ENCODE measurements around the gene HSPE1.

HSPE1 gene

GRCh38 chr2:197504000-197504399 lies 3.8 kb downstream of the HSPE1 start:
- H3K9me3 ChIP-seq (ENCODE audit: low read depth, low read length): no peaks in the 10 kb centered on the region
- 0 out of 2 replicates have a peak overlapping the region, but pooled peaks have one; percentile 33 for H3K27ac ChIP-seq
- DNase-seq (ENCODE audit: low read depth, low spot score): no peak
- H3K36me3 ChIP-seq (ENCODE audit: insufficient read depth, low read length): peaks cover 62% of the 10 kb centered on the region
- H3K9ac ChIP-seq (ENCODE audit: insufficient read length): no peak overlapping the region
- H3K4me3 ChIP-seq: no peak overlapping the region
- no peak for TF ChIP-seq EZH2 (IDR thresholded peaks at IDR 0.05)
- TF ChIP-seq POLR2AphosphoS5 (IDR thresholded peaks at IDR 0.05; ENCODE audit: borderline replicate concordance, low read depth, low read length): no peak
- no peak for TF ChIP-seq FOXP2 (optimal IDR thresholded peaks at IDR 0.05; ENCODE audit: control extremely low read depth, extremely low read length, insufficient read depth)

GRCh38 chr2:197504512-197504911 lies 4.3 kb downstream of the HSPE1 start:
- TF ChIP-seq EZH2 (IDR thresholded peaks at IDR 0.05): no peak
- peak; percentile 48 for TF ChIP-seq POLR2AphosphoS5 (IDR thresholded peaks at IDR 0.05; ENCODE audit: borderline replicate concordance, low read depth, low read length)
- TF ChIP-seq FOXP2 (optimal IDR thresholded peaks at IDR 0.05; ENCODE audit: control extremely low read depth, extremely low read length, insufficient read depth): no peak
- Histone ChIP-seq H3K36me3 (ENCODE audit: insufficient read depth, low read length) (peaks cover 62% of the 10 kb centered on the region), H3K27ac (peak overlapping the region; percentile 33; the same call in 1 of the 2 replicates), H3K9me3 (ENCODE audit: low read depth, low read length) (no peaks in the 10 kb centered on the region), H3K9ac (ENCODE audit: insufficient read length) (no peak overlapping the region), H3K4me3 (no peak overlapping the region)
- no peak for DNase-seq (ENCODE audit: low read depth, low spot score)

DNA sequence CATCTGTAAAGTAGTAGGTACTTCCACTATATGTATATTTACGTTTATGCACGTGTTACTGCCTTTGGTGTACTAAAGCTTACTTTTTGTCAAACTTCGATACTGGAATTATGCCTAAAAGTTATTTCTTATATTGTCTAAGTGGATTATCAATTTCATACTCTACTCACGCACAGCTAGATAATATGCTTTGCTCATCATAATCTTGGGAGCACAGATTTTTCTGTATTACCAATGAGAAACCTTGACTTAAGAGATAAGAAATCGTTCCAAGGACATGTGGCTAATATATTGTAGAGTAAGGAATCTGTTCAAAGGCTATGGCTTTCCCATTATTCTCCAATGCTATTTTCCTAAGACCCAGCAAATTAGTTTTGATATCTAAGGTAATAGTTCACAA lies 6.5 kb downstream of the HSPE1 start:
- Histone ChIP-seq H3K4me3 (no peak overlapping the region), H3K9me3 (ENCODE audit: low read depth, low read length) (no peaks in the 10 kb centered on the region), H3K36me3 (ENCODE audit: insufficient read depth, low read length) (peaks cover 54% of the 10 kb centered on the region), H3K9ac (ENCODE audit: insufficient read length) (no peak overlapping the region), H3K27ac (peak overlapping the region; percentile 38; the same call in 1 of the 2 replicates)
- no peak for DNase-seq (ENCODE audit: low read depth, low spot score)
- TF ChIP-seq POLR2AphosphoS5 (IDR thresholded peaks at IDR 0.05; ENCODE audit: borderline replicate concordance, low read depth, low read length) (no peak), EZH2 (IDR thresholded peaks at IDR 0.05) (no peak), FOXP2 (optimal IDR thresholded peaks at IDR 0.05; ENCODE audit: control extremely low read depth, extremely low read length, insufficient read depth) (no peak)

DNA sequence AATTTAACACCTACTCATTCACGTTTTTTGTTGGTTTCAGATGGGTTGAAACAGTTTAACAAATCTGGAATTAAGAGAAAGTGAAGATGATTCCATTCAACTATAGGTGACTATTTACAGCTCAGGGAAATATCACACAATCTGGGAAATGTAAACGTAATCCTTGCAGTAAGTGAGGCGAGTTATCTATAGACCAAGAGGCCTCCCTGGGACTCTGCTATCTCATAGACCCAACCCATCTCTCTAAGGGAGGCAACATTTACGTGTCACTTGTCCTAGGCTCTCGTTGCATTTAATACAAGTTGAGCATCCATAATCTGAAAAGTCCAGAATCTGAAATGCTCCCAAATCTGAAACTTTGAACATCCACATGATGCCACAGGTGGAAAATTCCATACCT lies 13.7 kb downstream of the HSPE1 start:
- no peak for TF ChIP-seq FOXP2 (optimal IDR thresholded peaks at IDR 0.05; ENCODE audit: control extremely low read depth, extremely low read length, insufficient read depth)
- no peak for TF ChIP-seq POLR2AphosphoS5 (IDR thresholded peaks at IDR 0.05; ENCODE audit: borderline replicate concordance, low read depth, low read length)
- TF ChIP-seq EZH2 (IDR thresholded peaks at IDR 0.05): no peak

GRCh38 chr2:197514754-197515153 lies 14.6 kb downstream of the HSPE1 start:
- Histone ChIP-seq H3K27ac (peak overlapping the region; percentile 61), H3K9ac (ENCODE audit: insufficient read length) (peak overlapping the region; percentile 95), H3K9me3 (ENCODE audit: low read depth, low read length) (no peaks in the 10 kb centered on the region), H3K36me3 (ENCODE audit: insufficient read depth, low read length) (peaks cover 6% of the 10 kb centered on the region; the same call in 1 of the 2 replicates), H3K4me3 (peak overlapping the region; percentile 80)
- no peak for TF ChIP-seq POLR2AphosphoS5 (IDR thresholded peaks at IDR 0.05; ENCODE audit: borderline replicate concordance, low read depth, low read length)
- TF ChIP-seq FOXP2 (optimal IDR thresholded peaks at IDR 0.05; ENCODE audit: control extremely low read depth, extremely low read length, insufficient read depth): no peak
- no peak for TF ChIP-seq EZH2 (IDR thresholded peaks at IDR 0.05)
- no peak for DNase-seq (ENCODE audit: low read depth, low spot score)

More for the DNA sequence above, 13.7 kb downstream of the HSPE1 start:
- H3K27ac ChIP-seq: no peak overlapping the region; the same call in 1 of the 2 replicates
- DNase-seq (ENCODE audit: low read depth, low spot score): no peak
- no peaks in the 10 kb centered on the region for H3K36me3 ChIP-seq (ENCODE audit: insufficient read depth, low read length)
- no peaks in the 10 kb centered on the region for H3K9me3 ChIP-seq (ENCODE audit: low read depth, low read length)
- H3K9ac ChIP-seq (ENCODE audit: insufficient read length): no peak overlapping the region
- H3K4me3 ChIP-seq: no peak overlapping the region

- TF ChIP-seq POLR2AphosphoS5 (IDR thresholded peaks at IDR 0.05; ENCODE audit: borderline replicate concordance, low read depth, low read length) (no peak), EZH2 (IDR thresholded peaks at IDR 0.05) (no peak), FOXP2 (optimal IDR thresholded peaks at IDR 0.05; ENCODE audit: control extremely low read depth, extremely low read length, insufficient read depth) (no peak)
- no peak for DNase-seq (ENCODE audit: low read depth, low spot score)
- Histone ChIP-seq H3K9me3 (ENCODE audit: low read depth, low read length) (no peaks in the 10 kb centered on the region), H3K36me3 (ENCODE audit: insufficient read depth, low read length) (peaks cover 12% of the 10 kb centered on the region), H3K9ac (ENCODE audit: insufficient read length) (peak overlapping the region; percentile 95), H3K27ac (peak overlapping the region; percentile 61), H3K4me3 (peak overlapping the region; percentile 80)
These were observed 15.1 kb downstream of the HSPE1 start for GRCh38 chr2:197515315-197515738.

GRCh38 chr2:197515739-197516392 lies 15.7 kb downstream of the HSPE1 start, which contains the start of gene MOB4:
MOB4 (plus strand) TSS chr2:197516066; CDS start chr2:197516087, 21 bp downstream.
- H3K27ac ChIP-seq: peak within 1 kb of the TSS; percentile 61
- H3K4me3 ChIP-seq: peak within 1 kb of the TSS; percentile 80
- DNase-seq (ENCODE audit: low read depth, low spot score): no peak
- peaks cover 15% of the 10 kb centered on the region for H3K36me3 ChIP-seq (ENCODE audit: insufficient read depth, low read length)
- TF ChIP-seq EZH2 (IDR thresholded peaks at IDR 0.05) (no peak), POLR2AphosphoS5 (IDR thresholded peaks at IDR 0.05; ENCODE audit: borderline replicate concordance, low read depth, low read length) (peak; percentile 97), FOXP2 (optimal IDR thresholded peaks at IDR 0.05; ENCODE audit: control extremely low read depth, extremely low read length, insufficient read depth) (peak; percentile 91)
- peak within 1 kb of the TSS; percentile 95 for H3K9ac ChIP-seq (ENCODE audit: insufficient read length)
- no peaks in the 10 kb centered on the region for H3K9me3 ChIP-seq (ENCODE audit: low read depth, low read length)

- no peak for DNase-seq (ENCODE audit: low read depth, low spot score)
- peak overlapping the region; percentile 95 for H3K9ac ChIP-seq (ENCODE audit: insufficient read length)
- no peak for TF ChIP-seq EZH2 (IDR thresholded peaks at IDR 0.05)
- TF ChIP-seq POLR2AphosphoS5 (IDR thresholded peaks at IDR 0.05; ENCODE audit: borderline replicate concordance, low read depth, low read length): no peak
- no peak for TF ChIP-seq FOXP2 (optimal IDR thresholded peaks at IDR 0.05; ENCODE audit: control extremely low read depth, extremely low read length, insufficient read depth)
- peaks cover 18% of the 10 kb centered on the region for H3K36me3 ChIP-seq (ENCODE audit: insufficient read depth, low read length)
- no peak overlapping the region for H3K27ac ChIP-seq
- H3K4me3 ChIP-seq: peak overlapping the region; percentile 80
- H3K9me3 ChIP-seq (ENCODE audit: low read depth, low read length): no peaks in the 10 kb centered on the region
These were observed 16.2 kb downstream of the HSPE1 start for GRCh38 chr2:197516393-197516761.
